Endodermal cell (in vitro differentiated cells): ENCODE results near the gene RASSF4. TPM values are rescaled to one million over a fixed set of nuclear protein-coding genes. Genes with fewer than 3 reads are reported as not detected.

Source experiments
- DNase-seq: peaks from one replicate; pipeline ENCODE4 v3.0.0-alpha.2; 2017
- H3K27ac ChIP-seq: 2 replicates; pipeline ENCODE4 v1.5.1; 2013; ENCODE audit warnings: mild to moderate bottlenecking, low read depth, low read length, moderate library complexity
- H3K27me3 ChIP-seq: 2 replicates; pipeline ENCODE4 v1.6.1; 2013; ENCODE audit warnings: mild to moderate bottlenecking, low read length, moderate library complexity; ENCODE audit not compliant: insufficient read depth, control insufficient read depth, poor library complexity, severe bottlenecking
- H3K36me3 ChIP-seq: 2 replicates; pipeline ENCODE4 v1.7.0; 2013; ENCODE audit warnings: mild to moderate bottlenecking, low read length, moderate library complexity; ENCODE audit not compliant: control insufficient read depth, insufficient read depth
- H3K4me1 ChIP-seq: one replicate; pipeline ENCODE4 v1.7.0; 2013; ENCODE audit warnings: low read length; ENCODE audit not compliant: control insufficient read depth, insufficient read depth
- H3K4me3 ChIP-seq: 2 replicates; pipeline ENCODE4 v1.5.1; 2013; ENCODE audit warnings: mild to moderate bottlenecking, low read length, moderate library complexity
- H3K9ac ChIP-seq: 2 replicates; pipeline ENCODE4 v1.6.1; 2013; ENCODE audit warnings: mild to moderate bottlenecking, low read length, moderate library complexity; ENCODE audit not compliant: poor library complexity, severe bottlenecking; ENCODE audit errors: extremely low read depth
- H3K9me3 ChIP-seq: 2 replicates; pipeline ENCODE4 v1.6.1; 2013; ENCODE audit warnings: mild to moderate bottlenecking, low read length, moderate library complexity; ENCODE audit not compliant: control insufficient read depth
- H3K27ac Mint-ChIP-seq: 2 replicates; pipeline ENCODE4 v1.8.0; 2020; ENCODE audit warnings: mixed read lengths
- H3K27me3 Mint-ChIP-seq: 2 replicates; pipeline ENCODE4 v1.8.0; 2021; ENCODE audit warnings: mild to moderate bottlenecking, mixed read lengths; ENCODE audit not compliant: insufficient read depth
- H3K36me3 Mint-ChIP-seq: 2 replicates; pipeline ENCODE4 v1.8.0; 2020; ENCODE audit warnings: low read depth, mixed read lengths
- H3K4me1 Mint-ChIP-seq: 2 replicates; pipeline ENCODE4 v1.8.0; 2020; ENCODE audit warnings: mixed read lengths
- H3K4me3 Mint-ChIP-seq: 2 replicates; pipeline ENCODE4 v1.8.0; 2020; ENCODE audit warnings: mild to moderate bottlenecking, moderate library complexity, mixed read lengths
- H3K9me3 Mint-ChIP-seq: 2 replicates; pipeline ENCODE4 v1.8.0; 2020; ENCODE audit warnings: mild to moderate bottlenecking, mixed read lengths
- WGBS, 2 experiments: methylation state at CpG; one replicate each; pipeline versions ENCODE4 v1.1.5 to v1.1.7; 2013; ENCODE audit warnings: missing lambda C conversion rate in 2 of 2, mixed read lengths in 1 of 2; ENCODE audit not compliant: insufficient coverage in 1 of 2, insufficient read length in 1 of 2; 5-methylcytosine and 5-hydroxymethylcytosine counted together
- total RNA-seq, 2 donors: library from RNA; stranded (reverse); fragmentation: NEBNext Ultra II Directional in 1 of 2; extraction: Animal tissue kit (Norgen Biotek cat#: 25700) in 1 of 2; gene quantifications; 2 replicates in 1 of 2; 3 replicates in 1 of 2; pipeline ENCODE4 v1.2.1, GENCODE V29; 2021
- TF ChIP-seq, protein P1 (sequence below): fragments of 200-600 bp; sonication (generic); conservative IDR thresholded peaks from 2 replicates; pipeline ENCODE4 v1.5.0; 2021; ENCODE audit warnings: antibody characterized with exemption, mild to moderate bottlenecking

RASSF4 gene
- total RNA-seq, 2 donors from 2014 or later: 5.2 to 14.1 TPM

DNA sequence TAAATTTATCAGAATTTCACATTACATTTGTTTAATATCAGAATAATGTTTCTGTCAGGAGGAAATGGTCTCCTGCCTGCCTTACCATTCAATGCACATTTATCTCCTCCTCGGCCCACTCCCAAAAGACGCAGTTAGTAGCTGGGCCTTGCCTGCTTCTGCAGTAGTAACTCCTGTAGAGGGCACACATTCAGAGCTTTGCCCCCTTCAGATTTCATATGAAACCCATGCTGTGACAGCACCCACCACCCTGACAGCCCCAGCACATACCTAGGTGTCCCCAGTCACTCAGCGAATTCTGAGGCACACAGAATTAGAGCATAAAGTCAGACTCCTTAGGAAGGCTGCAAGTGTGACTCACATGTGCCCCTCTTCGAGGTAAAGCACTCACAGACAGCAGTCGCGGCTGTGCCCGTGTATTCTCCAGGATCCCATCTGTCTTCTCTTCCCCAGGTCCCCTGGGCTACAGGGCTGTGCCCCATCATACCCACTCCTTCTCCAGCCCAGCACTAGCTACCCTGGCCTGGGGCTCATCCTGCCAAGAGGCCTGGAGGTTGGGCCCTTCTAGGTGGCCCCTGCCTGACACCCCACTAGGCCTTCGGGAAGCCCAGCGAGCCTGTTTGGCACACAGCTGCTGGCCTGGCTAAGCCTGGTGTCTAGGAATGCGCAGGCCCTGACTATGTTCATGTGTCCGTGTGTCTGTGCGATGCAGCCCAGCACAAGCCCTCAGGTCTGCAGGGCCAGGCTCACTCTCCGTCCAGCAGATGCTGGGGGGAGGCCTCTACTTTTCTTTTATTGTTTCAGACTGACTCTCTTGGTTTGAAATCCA lies 23.7 kb downstream of the RASSF4 start:
- peaks cover 4% of the 10 kb centered on the region for H3K27me3 Mint-ChIP-seq
- H3K36me3 ChIP-seq: no peaks in the 10 kb centered on the region
- TF ChIP-seq, protein P1, sequence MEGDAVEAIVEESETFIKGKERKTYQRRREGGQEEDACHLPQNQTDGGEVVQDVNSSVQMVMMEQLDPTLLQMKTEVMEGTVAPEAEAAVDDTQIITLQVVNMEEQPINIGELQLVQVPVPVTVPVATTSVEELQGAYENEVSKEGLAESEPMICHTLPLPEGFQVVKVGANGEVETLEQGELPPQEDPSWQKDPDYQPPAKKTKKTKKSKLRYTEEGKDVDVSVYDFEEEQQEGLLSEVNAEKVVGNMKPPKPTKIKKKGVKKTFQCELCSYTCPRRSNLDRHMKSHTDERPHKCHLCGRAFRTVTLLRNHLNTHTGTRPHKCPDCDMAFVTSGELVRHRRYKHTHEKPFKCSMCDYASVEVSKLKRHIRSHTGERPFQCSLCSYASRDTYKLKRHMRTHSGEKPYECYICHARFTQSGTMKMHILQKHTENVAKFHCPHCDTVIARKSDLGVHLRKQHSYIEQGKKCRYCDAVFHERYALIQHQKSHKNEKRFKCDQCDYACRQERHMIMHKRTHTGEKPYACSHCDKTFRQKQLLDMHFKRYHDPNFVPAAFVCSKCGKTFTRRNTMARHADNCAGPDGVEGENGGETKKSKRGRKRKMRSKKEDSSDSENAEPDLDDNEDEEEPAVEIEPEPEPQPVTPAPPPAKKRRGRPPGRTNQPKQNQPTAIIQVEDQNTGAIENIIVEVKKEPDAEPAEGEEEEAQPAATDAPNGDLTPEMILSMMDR: no peak
- DNase-seq: peak; percentile 35
- no peak overlapping the region for H3K9ac ChIP-seq
- no peaks in the 10 kb centered on the region for H3K9me3 ChIP-seq
- no peaks in the 10 kb centered on the region for H3K27me3 ChIP-seq
- H3K9me3 Mint-ChIP-seq: no peaks in the 10 kb centered on the region
- no peak overlapping the region for H3K27ac ChIP-seq
- peaks cover 13% of the 10 kb centered on the region for H3K4me1 ChIP-seq
- H3K4me3 ChIP-seq: no peak overlapping the region
- H3K36me3 Mint-ChIP-seq: no peaks in the 10 kb centered on the region
- peaks cover 52% of the 10 kb centered on the region for H3K4me1 Mint-ChIP-seq
- no peak overlapping the region for H3K4me3 Mint-ChIP-seq
- WGBS, 2 experiments: 90 to 91% methylated on average over 6 to 13 of the region's 13 CpGs
- H3K27ac Mint-ChIP-seq: no peak overlapping the region

DNA sequence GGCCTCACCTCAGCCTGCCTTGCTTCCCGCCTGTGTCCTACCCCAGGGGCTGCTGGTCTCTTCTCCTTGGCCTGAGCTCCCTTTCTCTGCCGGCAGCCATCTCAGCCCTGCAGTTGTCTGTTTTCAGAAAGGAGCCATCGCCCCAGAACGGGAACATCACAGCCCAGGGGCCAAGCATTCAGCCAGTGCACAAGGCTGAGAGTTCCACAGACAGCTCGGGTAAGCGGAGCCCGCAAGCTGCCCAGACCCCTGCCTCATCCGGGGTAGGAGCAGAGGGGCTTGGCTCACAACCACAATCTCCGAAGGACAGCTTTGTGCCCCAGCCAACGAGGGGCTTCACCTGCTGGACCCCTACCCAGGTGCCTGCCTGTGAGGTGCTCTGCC lies 24.3 kb downstream of the RASSF4 start:
- no peak overlapping the region for H3K27ac ChIP-seq
- 89 to 92% methylated on average over 4 to 10 of the region's 10 CpGs for WGBS, 2 experiments
- no peaks in the 10 kb centered on the region for H3K27me3 ChIP-seq
- Mint-ChIP-seq H3K4me3 (no peak overlapping the region), H3K27ac (no peak overlapping the region), H3K4me1 (peaks cover 51% of the 10 kb centered on the region), H3K36me3 (no peaks in the 10 kb centered on the region), H3K27me3 (peaks cover 8% of the 10 kb centered on the region), H3K9me3 (no peaks in the 10 kb centered on the region)
- TF ChIP-seq, protein P1: no peak
- H3K9ac ChIP-seq: no peak overlapping the region
- no peaks in the 10 kb centered on the region for H3K9me3 ChIP-seq
- H3K36me3 ChIP-seq: no peaks in the 10 kb centered on the region
- peak; percentile 37 for DNase-seq
- peaks cover 7% of the 10 kb centered on the region for H3K4me1 ChIP-seq
- no peak overlapping the region for H3K4me3 ChIP-seq

DNA sequence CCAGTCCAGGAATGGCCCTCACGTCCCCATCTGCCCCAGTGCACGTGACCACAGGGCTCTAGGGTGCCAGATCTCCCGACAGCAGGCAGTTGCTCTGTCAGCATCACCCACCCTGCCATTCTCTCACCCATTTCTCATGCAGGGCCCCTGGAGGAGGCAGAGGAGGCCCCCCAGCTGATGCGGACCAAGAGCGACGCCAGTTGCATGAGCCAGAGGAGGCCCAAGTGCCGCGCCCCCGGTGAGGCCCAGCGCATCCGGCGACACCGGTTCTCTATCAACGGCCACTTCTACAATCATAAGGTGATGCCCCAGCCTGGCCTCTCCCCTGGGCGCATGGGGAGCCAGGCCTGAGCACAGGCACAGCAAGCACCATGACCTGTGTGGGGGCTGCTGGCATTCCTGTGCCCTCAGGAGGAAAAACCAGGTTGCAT lies 25.1 kb downstream of the RASSF4 start:
- Mint-ChIP-seq H3K27ac (no peak overlapping the region), H3K9me3 (no peaks in the 10 kb centered on the region), H3K4me1 (peaks cover 50% of the 10 kb centered on the region), H3K4me3 (no peak overlapping the region), H3K36me3 (no peaks in the 10 kb centered on the region), H3K27me3 (peaks cover 8% of the 10 kb centered on the region)
- no peaks in the 10 kb centered on the region for H3K36me3 ChIP-seq
- peaks cover 3% of the 10 kb centered on the region for H3K4me1 ChIP-seq
- H3K4me3 ChIP-seq: no peak overlapping the region
- no peaks in the 10 kb centered on the region for H3K9me3 ChIP-seq
- DNase-seq: peak; percentile 30
- H3K9ac ChIP-seq: no peak overlapping the region
- TF ChIP-seq, protein P1: no peak
- H3K27me3 ChIP-seq: no peaks in the 10 kb centered on the region
- H3K27ac ChIP-seq: no peak overlapping the region
- 92 to 93% methylated on average over 7 to 15 of the region's 15 CpGs for WGBS, 2 experiments
